H9 (cell line): ENCODE measurements around the gene KRTAP12-4. TPM values are rescaled to one million over a fixed set of nuclear protein-coding genes. Genes with fewer than 3 reads are reported as not detected.

Experiments used
- DNase-seq: peaks from one replicate; pipeline ENCODE4 v3.0.0-alpha.2; 2017
- H2AFZ ChIP-seq: one replicate; pipeline ENCODE4 v1.6.1; 2013; ENCODE audit warnings: mild to moderate bottlenecking, low read length, control low read depth, moderate library complexity
- H2AK5ac ChIP-seq: 2 replicates; pipeline ENCODE4 v1.6.1; 2013; ENCODE audit warnings: low read length, control low read depth, mixed read lengths; ENCODE audit not compliant: insufficient read length
- H2BK120ac ChIP-seq: one replicate; pipeline ENCODE4 v1.6.1; 2013; ENCODE audit warnings: low read depth, mild to moderate bottlenecking, low read length, control low read depth, inconsistent platforms; ENCODE audit not compliant: poor library complexity, severe bottlenecking
- H2BK12ac ChIP-seq: 2 replicates; pipeline ENCODE4 v1.6.1; 2013; ENCODE audit warnings: low read length, control low read depth, mixed read lengths, low read depth; ENCODE audit not compliant: insufficient read length
- H2BK15ac ChIP-seq: 2 replicates; pipeline ENCODE4 v1.6.1; 2013; ENCODE audit warnings: low read depth, low read length, control low read depth
- H2BK20ac ChIP-seq: one replicate; pipeline ENCODE4 v1.6.1; 2013; ENCODE audit warnings: low read depth, mild to moderate bottlenecking, low read length, control low read depth, inconsistent platforms; ENCODE audit not compliant: poor library complexity, severe bottlenecking
- H2BK5ac ChIP-seq: 2 replicates; pipeline ENCODE4 v1.6.1; 2013; ENCODE audit warnings: low read length, control low read depth, mixed read lengths; ENCODE audit not compliant: insufficient read length
- H3K14ac ChIP-seq: 2 replicates; pipeline ENCODE4 v1.6.1; 2013; ENCODE audit warnings: low read length, control low read depth; ENCODE audit not compliant: insufficient read depth
- H3K18ac ChIP-seq: 2 replicates; pipeline ENCODE4 v1.6.1; 2013; ENCODE audit warnings: low read depth, mild to moderate bottlenecking, mixed read lengths, low read length, control low read depth; ENCODE audit not compliant: insufficient read length
- H3K23ac ChIP-seq: 2 replicates; pipeline ENCODE4 v1.6.1; 2013; ENCODE audit warnings: low read length, control low read depth, mixed read lengths, low read depth; ENCODE audit not compliant: insufficient read length
- H3K23me2 ChIP-seq: 2 replicates; pipeline ENCODE4 v1.6.1; 2013; ENCODE audit warnings: low read depth, mild to moderate bottlenecking, mixed read lengths, low read length, control low read depth; ENCODE audit not compliant: insufficient read length, poor library complexity, severe bottlenecking
- H3K27ac ChIP-seq: 2 replicates; pipeline ENCODE4 v1.5.1; 2013; ENCODE audit warnings: low read length, control low read depth, mixed read lengths, low read depth; ENCODE audit not compliant: insufficient read length
- H3K27me3 ChIP-seq: 2 replicates; pipeline ENCODE4 v1.6.1; 2013; ENCODE audit warnings: low read length, control low read depth, inconsistent platforms; ENCODE audit not compliant: insufficient read depth
- H3K4ac ChIP-seq: 2 replicates; pipeline ENCODE4 v1.6.1; 2013; ENCODE audit warnings: low read depth, mild to moderate bottlenecking, control low read depth, inconsistent platforms, low read length, moderate library complexity
- H3K4me1 ChIP-seq: 2 replicates; pipeline ENCODE4 v1.6.1; 2013; ENCODE audit warnings: low read length, control low read depth, inconsistent platforms; ENCODE audit not compliant: insufficient read depth
- H3K4me2 ChIP-seq: 2 replicates; pipeline ENCODE4 v1.6.1; 2013; ENCODE audit warnings: low read length, control low read depth, mixed read lengths; ENCODE audit not compliant: insufficient read length, insufficient read depth
- H3K56ac ChIP-seq: 2 replicates; pipeline ENCODE4 v1.6.1; 2013; ENCODE audit warnings: low read depth, mild to moderate bottlenecking, mixed read lengths, low read length, control low read depth; ENCODE audit not compliant: insufficient read length
- H3K79me1 ChIP-seq: 2 replicates; pipeline ENCODE4 v1.6.1; 2013; ENCODE audit warnings: low read depth, mild to moderate bottlenecking, moderate library complexity, low read length, control low read depth, inconsistent platforms; ENCODE audit not compliant: insufficient read depth, poor library complexity, severe bottlenecking
- H3K79me2 ChIP-seq: 2 replicates; pipeline ENCODE4 v1.6.1; 2013; ENCODE audit warnings: low read length, control low read depth, inconsistent platforms; ENCODE audit not compliant: insufficient read depth
- H3K9ac ChIP-seq: 2 replicates; pipeline ENCODE4 v1.6.1; 2013; ENCODE audit warnings: low read length, control low read depth, mixed read lengths; ENCODE audit not compliant: insufficient read length; ENCODE audit errors: extremely low read depth
- H3K9me3 ChIP-seq: one replicate; pipeline ENCODE4 v1.6.1; 2013; ENCODE audit warnings: low read depth, low read length, inconsistent platforms; ENCODE audit not compliant: control insufficient read depth
- H3T11ph ChIP-seq: one replicate; pipeline ENCODE4 v1.6.1; 2013; ENCODE audit warnings: mild to moderate bottlenecking, low read length, control low read depth, inconsistent platforms
- H4K20me1 ChIP-seq: one replicate; pipeline ENCODE4 v1.6.1; 2013; ENCODE audit not compliant: control insufficient read depth, insufficient read length, insufficient read depth
- H4K5ac ChIP-seq: 2 replicates; pipeline ENCODE4 v1.6.1; 2013; ENCODE audit warnings: low read depth, mild to moderate bottlenecking, mixed read lengths, low read length, control low read depth; ENCODE audit not compliant: insufficient read length
- H4K8ac ChIP-seq: replicated peaks from 2 replicates; pipeline ENCODE4 v1.6.1; 2013; ENCODE audit warnings: low read length, control low read depth, mixed read lengths, low read depth; ENCODE audit not compliant: insufficient read length
- H4K91ac ChIP-seq: 2 replicates; pipeline ENCODE4 v1.6.1; 2013; ENCODE audit warnings: low read depth, mild to moderate bottlenecking, moderate library complexity, mixed read lengths, low read length, control low read depth; ENCODE audit not compliant: insufficient read length
- H3K27ac Mint-ChIP-seq, 3 experiments: 2 replicates in 2 of 3; 3 replicates in 1 of 3; pipeline ENCODE4 v1.8.0; 2020 to 2021; ENCODE audit warnings: mixed read lengths in 3 of 3, mild to moderate bottlenecking in 1 of 3, moderate library complexity in 1 of 3
- H3K27me3 Mint-ChIP-seq: 2 replicates; pipeline ENCODE4 v1.8.0; 2021; ENCODE audit warnings: low read depth, mild to moderate bottlenecking, moderate library complexity, mixed read lengths
- H3K36me3 Mint-ChIP-seq, 3 experiments: 2 replicates in 2 of 3; 3 replicates in 1 of 3; pipeline ENCODE4 v1.8.0; 2020 to 2021; ENCODE audit warnings: low read depth in 3 of 3, mixed read lengths in 3 of 3; ENCODE audit not compliant: insufficient read depth in 1 of 3
- H3K4me1 Mint-ChIP-seq, 2 experiments: 2 replicates each; pipeline ENCODE4 v1.8.0; 2020; ENCODE audit warnings: mixed read lengths in 2 of 2
- H3K4me3 Mint-ChIP-seq, 2 experiments: 2 replicates in 1 of 2; 3 replicates in 1 of 2; pipeline ENCODE4 v1.8.0; 2020 to 2021; ENCODE audit warnings: mild to moderate bottlenecking in 2 of 2, mixed read lengths in 2 of 2, moderate library complexity in 1 of 2
- H3K9me3 Mint-ChIP-seq, 2 experiments: 2 replicates in 1 of 2; 3 replicates in 1 of 2; pipeline ENCODE4 v1.8.0; 2020; ENCODE audit warnings: mild to moderate bottlenecking in 2 of 2, mixed read lengths in 2 of 2, moderate library complexity in 1 of 2
- WGBS: extraction: QIAGEN DNeasy Blood & Tissue Kit; methylation state at CpG from one replicate; pipeline ENCODE4 v1.1.7; 2013; ENCODE audit warnings: missing lambda C conversion rate, low lambda C conversion rate, mixed read lengths; ENCODE audit not compliant: insufficient read length; ENCODE audit errors: extremely low coverage; 5-methylcytosine and 5-hydroxymethylcytosine counted together
- total RNA-seq: library from RNA; stranded (reverse); gene quantifications from 2 replicates; pipeline ENCODE4 v1.2.1, GENCODE V29; 2021
- TF ChIP-seq, protein P1 (sequence below): fragments of 200-600 bp; sonication (generic); conservative IDR thresholded peaks from 3 replicates; pipeline ENCODE4 v1.8.0; 2021; ENCODE audit warnings: antibody characterized with exemption, mild to moderate bottlenecking

Gene KRTAP12-4
- total RNA-seq, 1 experiment from 2014 or later, result not detected

DNA sequence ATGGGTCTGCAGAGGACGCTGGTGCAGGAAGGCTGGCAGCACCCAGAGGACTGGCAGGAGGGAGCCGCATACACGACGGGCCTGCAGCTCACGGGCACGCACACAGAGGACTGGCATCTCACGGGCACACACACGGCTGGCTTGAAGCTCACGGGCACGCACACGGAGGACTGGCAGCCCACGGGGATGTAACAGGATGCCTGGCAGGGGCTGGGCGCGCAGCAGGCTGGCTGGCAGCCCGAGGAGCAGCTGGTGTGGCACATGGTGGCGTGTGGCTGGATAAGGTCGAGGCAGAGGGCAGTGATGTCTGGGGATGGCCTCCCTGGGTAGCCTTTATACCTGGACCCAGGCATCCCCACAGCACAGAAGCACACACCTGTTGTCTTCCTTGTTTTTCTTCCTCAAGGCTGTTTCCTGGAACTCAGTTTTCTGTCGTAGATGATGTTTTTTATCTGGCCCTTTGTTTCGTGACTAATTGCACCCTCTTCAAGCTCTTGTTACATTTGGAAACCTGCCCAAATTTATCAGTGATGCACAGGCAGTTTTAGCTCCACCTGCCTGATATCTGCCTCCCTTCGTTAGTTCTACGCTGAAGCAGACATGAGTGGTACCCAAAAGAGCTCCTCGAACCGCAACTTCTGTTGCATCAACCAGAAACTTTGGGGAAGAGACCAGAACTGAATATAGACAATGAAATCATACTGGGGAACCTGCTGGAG, 27.6 kb upstream of the KRTAP12-4 start, which contains the start of gene KRTAP12-1:
KRTAP12-1 (minus strand) TSS at position 303 of the 719 bp plus-strand sequence; CDS start at position 263, 40 bp downstream.
- WGBS, result no CpG with 5 or more reads among the region's 23 CpGs
- H3K9me3 ChIP-seq, result no peaks in the 10 kb centered on the region
- H3K4ac ChIP-seq, result no peak within 1 kb of the TSS
- TF ChIP-seq, protein P1, sequence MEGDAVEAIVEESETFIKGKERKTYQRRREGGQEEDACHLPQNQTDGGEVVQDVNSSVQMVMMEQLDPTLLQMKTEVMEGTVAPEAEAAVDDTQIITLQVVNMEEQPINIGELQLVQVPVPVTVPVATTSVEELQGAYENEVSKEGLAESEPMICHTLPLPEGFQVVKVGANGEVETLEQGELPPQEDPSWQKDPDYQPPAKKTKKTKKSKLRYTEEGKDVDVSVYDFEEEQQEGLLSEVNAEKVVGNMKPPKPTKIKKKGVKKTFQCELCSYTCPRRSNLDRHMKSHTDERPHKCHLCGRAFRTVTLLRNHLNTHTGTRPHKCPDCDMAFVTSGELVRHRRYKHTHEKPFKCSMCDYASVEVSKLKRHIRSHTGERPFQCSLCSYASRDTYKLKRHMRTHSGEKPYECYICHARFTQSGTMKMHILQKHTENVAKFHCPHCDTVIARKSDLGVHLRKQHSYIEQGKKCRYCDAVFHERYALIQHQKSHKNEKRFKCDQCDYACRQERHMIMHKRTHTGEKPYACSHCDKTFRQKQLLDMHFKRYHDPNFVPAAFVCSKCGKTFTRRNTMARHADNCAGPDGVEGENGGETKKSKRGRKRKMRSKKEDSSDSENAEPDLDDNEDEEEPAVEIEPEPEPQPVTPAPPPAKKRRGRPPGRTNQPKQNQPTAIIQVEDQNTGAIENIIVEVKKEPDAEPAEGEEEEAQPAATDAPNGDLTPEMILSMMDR, result no peak
- Mint-ChIP-seq H3K27ac (no peak within 1 kb of the TSS; a peak in 2 of 7 replicates), H3K27me3 (peaks cover 33% of the 10 kb centered on the region), H3K36me3 (no peaks in the 10 kb centered on the region), H3K9me3 (peaks cover 0 to 4% of the 10 kb centered on the region in 2 experiments; a peak in 2 of 5 replicates), H3K4me1 (peaks cover 19 to 26% of the 10 kb centered on the region in 2 experiments), H3K4me3 (no peak within 1 kb of the TSS; a peak in 1 of 5 replicates)
- H3K23ac ChIP-seq, result no peak within 1 kb of the TSS
- H4K8ac ChIP-seq, result no peak within 1 kb of the TSS
- no peak within 1 kb of the TSS for H2BK15ac ChIP-seq
- peak; percentile 22 for DNase-seq
- H2BK20ac ChIP-seq, result no peak within 1 kb of the TSS
- no peaks in the 10 kb centered on the region for H3K23me2 ChIP-seq
- no peaks in the 10 kb centered on the region for H3K79me1 ChIP-seq
- H3K56ac ChIP-seq, result no peak within 1 kb of the TSS
- H3K18ac ChIP-seq, result no peak within 1 kb of the TSS
- no peak within 1 kb of the TSS for H4K5ac ChIP-seq
- H2BK5ac ChIP-seq, result no peak within 1 kb of the TSS
- H3K4me1 ChIP-seq, result peaks cover 5% of the 10 kb centered on the region; the same call in 1 of the 2 replicates
- no peak within 1 kb of the TSS for H3T11ph ChIP-seq
- no peak within 1 kb of the TSS for H3K4me2 ChIP-seq
- no peaks in the 10 kb centered on the region for H3K27me3 ChIP-seq
- no peak within 1 kb of the TSS for H3K27ac ChIP-seq
- H2AFZ ChIP-seq, result no peak within 1 kb of the TSS
- no peak within 1 kb of the TSS for H2BK120ac ChIP-seq
- H3K79me2 ChIP-seq, result no peaks in the 10 kb centered on the region
- no peak within 1 kb of the TSS for H4K91ac ChIP-seq
- no peak within 1 kb of the TSS for H3K9ac ChIP-seq
- no peak within 1 kb of the TSS for H2BK12ac ChIP-seq
- H3K14ac ChIP-seq, result no peak within 1 kb of the TSS
- no peak within 1 kb of the TSS for H2AK5ac ChIP-seq
- H4K20me1 ChIP-seq, result no peaks in the 10 kb centered on the region
